ENCODE measurements around the gene IAH1. TPM values are rescaled to one million over a fixed set of nuclear protein-coding genes. Genes with fewer than 3 reads are reported as not detected.

IAH1 gene
- total RNA-seq (2014; rRNA removed; shearing (Covaris generic)): 12.7 and 13.3 TPM in 2 replicates
- polyA plus RNA-seq (2016; fragmentation: Nextera tagmentation; extraction: Ambion mirVana): 33.7 and 35.0 TPM in 2 replicates
- long read RNA-seq, transcript IAH1-215 (6 exons, 1,266 nt): major isoform, 11 of 23 reads
- long read RNA-seq, partial matches to known transcripts: 0 of 23 reads
- long read RNA-seq, other reads (novel, unspliced or antisense): 11 of 23 reads

GRCh38 chr2:9474361-9475057 is at the start of gene IAH1:
IAH1 (plus strand) TSS chr2:9474551; CDS start chr2:9474567, 16 bp downstream.
- Mint-ChIP-seq H3K36me3 (ENCODE audit: low read depth) (peaks cover 27% of the 10 kb centered on the region), H3K27me3 (ENCODE audit: insufficient read depth, low read depth, poor library complexity) (peaks cover 15% of the 10 kb centered on the region), H3K27ac (no peak within 1 kb of the TSS), H3K4me3 (peak within 1 kb of the TSS; percentile 72), H3K9me3 (no peaks in the 10 kb centered on the region), H3K4me1 (peaks cover 32% of the 10 kb centered on the region)
- peak within 1 kb of the TSS; percentile 81 for H3K4me2 ChIP-seq
- H3K27me3 ChIP-seq (ENCODE audit: insufficient read depth): peaks cover 22% of the 10 kb centered on the region
- peak within 1 kb of the TSS; percentile 90 for H2AFZ ChIP-seq
- H3K27ac ChIP-seq (ENCODE audit: low read depth): 0 out of 2 replicates have a peak within 1 kb of the TSS, but pooled peaks have one; percentile 68
- TF ChIP-seq ZNF331 (CRISPR knock-in tag; IDR thresholded peaks at IDR 0.05; ENCODE audit: low read depth) (no peak), EZH2phosphoT487 (IDR thresholded peaks at IDR 0.05; ENCODE audit: unreplicated experiment) (no peak), CTCF (conservative IDR thresholded peaks at IDR 0.05; ENCODE audit: low read depth in 2 of 2) (no peak), ZNF462 (CRISPR knock-in tag; IDR thresholded peaks at IDR 0.05) (no peak), NANOG (IDR thresholded peaks at IDR 0.05; ENCODE audit: borderline replicate concordance) (no peak), STAT1 (IDR thresholded peaks at IDR 0.05; ENCODE audit: unreplicated experiment) (no peak), JUNB (IDR thresholded peaks at IDR 0.05; ENCODE audit: unreplicated experiment) (no peak), POLR2AphosphoS5 (IDR thresholded peaks at IDR 0.05; ENCODE audit: low read depth) (no peak), REST (IDR thresholded peaks at IDR 0.05; ENCODE audit: unreplicated experiment) (no peak), CREB1 (CRISPR knock-in tag; IDR thresholded peaks at IDR 0.05; ENCODE audit: low read depth) (no peak), ZNF114 (CRISPR knock-in tag; IDR thresholded peaks at IDR 0.05) (no peak), EZH2 (IDR thresholded peaks at IDR 0.05; ENCODE audit: low read depth, unreplicated experiment) (no peak), ETS1 (IDR thresholded peaks at IDR 0.05) (no peak)
- peak; percentile 54 for DNase-seq (ENCODE audit: low spot score)
- peaks cover 12% of the 10 kb centered on the region for H3K4me1 ChIP-seq (ENCODE audit: insufficient read depth)
- peak; percentile 62 for ATAC-seq
- H3F3A ChIP-seq (replicated peaks; ENCODE audit: low read depth): peaks cover 14% of the 10 kb centered on the region
- H3K36me3 ChIP-seq (ENCODE audit: insufficient read depth): no peaks in the 10 kb centered on the region; the same call in 1 of the 2 replicates
- peaks cover 4% of the 10 kb centered on the region for H4K20me1 ChIP-seq (replicated peaks; ENCODE audit: insufficient read depth)
- H3K4me3 ChIP-seq: peak within 1 kb of the TSS; percentile 71
- 0 out of 2 replicates have a peak, but pooled peaks cover 3% of the 10 kb centered on the region for H3K9me2 ChIP-seq (ENCODE audit: insufficient read depth)
- H3K79me2 ChIP-seq (replicated peaks; ENCODE audit: insufficient read depth): no peaks in the 10 kb centered on the region; the same call in 1 of the 2 replicates
